ENCODE measurements around the gene SERF2.
"Not testable (repeated sequence)": the region's sequence is repeated elsewhere in the genome, so short reads cannot be mapped to it uniquely, and the experiment has no call there.

SERF2 gene

DNA sequence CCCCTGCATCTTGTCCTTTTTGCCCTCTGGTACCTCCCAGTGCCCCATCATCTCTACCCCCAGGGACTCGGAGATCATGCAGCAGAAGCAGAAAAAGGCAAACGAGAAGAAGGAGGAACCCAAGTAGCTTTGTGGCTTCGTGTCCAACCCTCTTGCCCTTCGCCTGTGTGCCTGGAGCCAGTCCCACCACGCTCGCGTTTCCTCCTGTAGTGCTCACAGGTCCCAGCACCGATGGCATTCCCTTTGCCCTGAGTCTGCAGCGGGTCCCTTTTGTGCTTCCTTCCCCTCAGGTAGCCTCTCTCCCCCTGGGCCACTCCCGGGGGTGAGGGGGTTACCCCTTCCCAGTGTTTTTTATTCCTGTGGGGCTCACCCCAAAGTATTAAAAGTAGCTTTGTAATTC lies 1.5 kb downstream of the SERF2 start:
- no peak for DNase-seq (ENCODE audit: low read depth in 2 of 2)

GRCh38 chr15:43794269-43795037 lies 2.3 kb downstream of the SERF2 start:
- no peak for DNase-seq (ENCODE audit: low read depth in 2 of 2)

DNA sequence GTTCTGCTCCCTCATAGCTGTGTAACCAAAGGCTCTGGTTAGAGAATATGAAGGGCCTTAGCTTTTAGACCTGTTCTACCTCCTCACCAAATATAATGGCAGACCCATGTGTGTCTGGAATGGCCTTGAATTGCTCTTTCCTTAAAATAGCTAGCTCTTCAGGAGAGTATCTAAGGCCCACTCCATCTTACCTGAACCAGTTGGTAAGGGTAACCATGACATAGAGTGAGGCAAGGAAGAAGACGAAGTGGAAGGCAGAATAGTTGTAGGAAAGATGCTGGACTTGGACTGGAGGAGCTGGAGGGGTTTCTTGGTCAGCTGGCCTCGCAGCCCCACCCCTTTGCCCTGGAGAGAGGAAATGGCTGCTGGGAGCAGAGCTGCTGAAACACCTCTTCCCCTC lies 3.1 kb downstream of the SERF2 start:
- DNase-seq (ENCODE audit: low read depth in 2 of 2), result no peak

GRCh38 chr15:43795997-43796396 lies 3.9 kb downstream of the SERF2 start:
- no peak for DNase-seq (ENCODE audit: low read depth in 2 of 2)

DNA sequence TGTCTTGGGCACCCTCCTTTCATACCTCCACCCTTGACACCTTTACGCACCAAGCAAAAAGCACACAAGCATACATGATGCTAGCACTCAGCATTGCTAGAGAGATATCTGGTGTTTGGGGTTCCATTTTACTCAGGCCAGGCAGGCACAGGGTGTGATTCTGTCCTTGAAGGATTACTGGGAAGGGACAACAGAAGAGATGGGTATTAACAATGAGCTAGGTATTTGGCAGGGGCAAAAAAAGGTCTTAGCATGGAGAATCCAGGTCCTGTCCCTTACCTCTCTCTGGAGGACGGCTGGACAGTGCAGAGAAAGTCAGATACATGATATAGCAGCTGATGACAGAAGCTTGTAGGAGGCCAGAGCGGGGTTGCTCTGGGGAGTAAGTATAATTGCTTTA lies 4.4 kb downstream of the SERF2 start:
- no peak for DNase-seq (ENCODE audit: low read depth in 2 of 2)

GRCh38 chr15:43799209-43799944 lies 7.3 kb downstream of the SERF2 start:
- no peak for DNase-seq (ENCODE audit: low read depth in 2 of 2)

GRCh38 chr15:43799945-43800285 lies 7.8 kb downstream of the SERF2 start, which contains the start of gene SERINC4:
SERINC4 (minus strand) TSS chr15:43800220; CDS start chr15:43799986, 234 bp downstream.
- no peak for DNase-seq (ENCODE audit: low read depth in 2 of 2)

GRCh38 chr15:43800286-43801141 lies 8.4 kb downstream of the SERF2 start, which contains the start of gene HYPK:
HYPK (plus strand) TSS chr15:43800599; CDS start chr15:43800623, 24 bp downstream.
- DNase-seq (ENCODE audit: low read depth in 2 of 2), result peak; percentile 82 to 83

GRCh38 chr15:43802676-43803075 lies 10.6 kb downstream of the SERF2 start:
- DNase-seq (ENCODE audit: low read depth in 2 of 2), result not testable (repeated sequence)

DNA sequence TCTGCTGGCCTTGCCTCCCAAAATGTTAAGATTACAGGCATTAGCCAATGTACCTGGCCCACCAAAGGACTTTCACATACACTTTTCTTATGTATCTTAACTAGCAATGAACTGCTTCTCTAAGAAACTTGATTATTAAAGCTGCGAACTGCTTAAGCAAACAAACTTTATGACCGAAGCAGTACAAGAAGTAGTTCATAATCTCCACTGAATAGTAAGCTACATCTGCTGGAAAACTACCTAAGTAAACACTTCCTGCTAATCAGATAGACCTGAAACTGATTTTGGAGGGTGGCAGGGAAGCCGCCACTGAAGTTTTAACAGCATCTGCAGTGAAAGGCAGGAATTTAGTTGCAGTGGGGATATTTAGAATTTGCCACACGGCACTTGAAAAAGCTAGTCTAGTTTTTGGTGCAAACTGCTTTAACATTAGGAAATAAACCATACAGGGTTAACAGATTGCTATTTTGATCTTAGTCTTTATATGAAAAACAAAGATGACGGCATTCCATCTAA lies 16.4 kb downstream of the SERF2 start:
- DNase-seq (ENCODE audit: low read depth in 2 of 2), result no peak

- no peak for DNase-seq (ENCODE audit: low read depth in 2 of 2)
Observed at GRCh38 chr15:43808960-43809678, 17.0 kb downstream of the SERF2 start.

DNA sequence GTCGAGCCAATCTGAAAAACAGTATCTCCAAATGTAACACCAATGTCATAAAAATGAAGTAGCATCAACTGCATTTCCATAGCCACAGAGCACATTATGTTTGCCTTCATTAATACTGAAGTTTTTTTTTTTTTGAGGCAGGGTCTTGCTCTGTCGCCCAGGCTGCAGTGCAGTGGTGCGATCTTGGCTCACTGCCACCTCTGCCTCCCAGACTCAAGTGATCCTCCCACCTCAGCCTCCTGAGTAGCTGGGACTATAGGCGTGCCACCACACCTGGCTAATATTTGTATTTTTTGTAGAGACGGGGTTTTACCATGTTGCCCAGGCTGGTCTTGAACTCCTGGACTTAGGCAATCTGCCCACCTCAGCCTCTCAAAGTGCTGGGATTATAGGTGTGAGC lies 22.9 kb downstream of the SERF2 start:
- DNase-seq (ENCODE audit: low read depth in 2 of 2), result not testable (repeated sequence)

GRCh38 chr15:43821505-43821904 lies 29.4 kb downstream of the SERF2 start:
- no peak for DNase-seq (ENCODE audit: low read depth in 2 of 2)

DNA sequence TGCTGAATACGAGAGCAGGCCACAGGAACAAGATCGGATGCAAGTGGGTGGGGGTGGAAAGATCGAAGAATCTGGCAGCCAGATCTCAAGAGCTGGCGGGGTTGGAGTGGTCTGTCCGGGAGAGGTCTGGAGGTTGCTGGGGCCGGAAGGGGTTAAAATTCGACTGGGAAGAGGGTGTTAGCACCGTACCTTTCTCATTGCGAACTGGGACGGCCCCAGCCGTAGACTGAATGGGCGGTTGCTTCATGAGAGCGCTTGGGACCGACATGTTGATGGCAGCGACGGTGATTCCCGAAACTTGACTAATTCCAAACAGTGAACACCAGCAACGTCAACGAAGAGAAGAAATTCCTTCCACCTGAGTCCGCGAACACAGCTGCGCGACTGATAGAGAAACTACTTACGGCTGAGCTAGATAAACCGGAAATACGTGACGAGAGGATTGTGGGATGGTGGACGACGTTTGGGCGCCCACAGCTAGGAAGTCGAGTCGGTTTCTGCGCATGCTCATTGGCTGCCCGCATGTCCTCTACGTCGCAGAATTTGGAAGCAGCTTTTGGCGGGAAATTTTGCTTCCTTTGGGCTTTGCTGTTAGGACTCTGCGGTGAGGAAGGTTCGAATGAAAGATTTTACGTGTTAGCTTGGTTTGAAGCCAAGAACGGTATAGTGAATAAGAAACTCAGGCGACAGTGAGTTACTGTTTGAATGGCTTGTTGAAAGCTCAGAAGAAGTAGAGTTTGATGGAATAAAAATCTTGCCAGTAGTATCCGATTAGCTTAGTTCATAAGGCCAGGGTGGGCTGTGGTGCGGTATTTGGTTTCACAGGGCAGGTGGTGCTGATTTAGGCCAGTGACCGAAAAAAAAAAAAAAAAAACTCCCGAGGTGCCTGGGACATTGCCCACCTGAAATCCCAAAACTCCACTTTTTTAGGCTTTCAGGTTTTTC lies 32.5 kb downstream of the SERF2 start, which contains the start of gene MFAP1:
TSS of gene MFAP1 (minus strand) at position 389 of the 945 bp plus-strand sequence. CDS start at position 268, 121 bp downstream.
- DNase-seq (ENCODE audit: low read depth in 2 of 2), result peak; percentile 78 to 81

DNA sequence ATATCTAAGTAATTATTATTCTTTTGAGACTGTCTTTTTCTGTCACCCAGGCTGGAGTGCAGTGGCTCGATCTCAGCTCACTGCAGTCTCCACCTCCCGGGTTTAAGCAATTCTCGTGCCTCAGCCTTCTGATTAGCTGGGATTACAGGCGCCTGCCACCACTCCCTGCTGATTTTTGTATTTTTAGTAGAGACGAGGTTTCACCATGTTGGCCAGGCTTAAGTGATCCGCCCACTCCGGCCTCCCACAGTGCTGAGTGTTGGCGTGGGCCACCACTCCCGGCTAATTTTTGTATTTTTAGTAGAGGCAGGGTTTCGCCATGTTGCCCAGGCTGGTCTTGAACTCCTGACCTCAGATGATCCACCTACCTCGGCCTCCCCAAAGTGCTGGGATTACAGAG lies 33.2 kb downstream of the SERF2 start:
- not testable (repeated sequence) for DNase-seq (ENCODE audit: low read depth in 2 of 2)

DNA sequence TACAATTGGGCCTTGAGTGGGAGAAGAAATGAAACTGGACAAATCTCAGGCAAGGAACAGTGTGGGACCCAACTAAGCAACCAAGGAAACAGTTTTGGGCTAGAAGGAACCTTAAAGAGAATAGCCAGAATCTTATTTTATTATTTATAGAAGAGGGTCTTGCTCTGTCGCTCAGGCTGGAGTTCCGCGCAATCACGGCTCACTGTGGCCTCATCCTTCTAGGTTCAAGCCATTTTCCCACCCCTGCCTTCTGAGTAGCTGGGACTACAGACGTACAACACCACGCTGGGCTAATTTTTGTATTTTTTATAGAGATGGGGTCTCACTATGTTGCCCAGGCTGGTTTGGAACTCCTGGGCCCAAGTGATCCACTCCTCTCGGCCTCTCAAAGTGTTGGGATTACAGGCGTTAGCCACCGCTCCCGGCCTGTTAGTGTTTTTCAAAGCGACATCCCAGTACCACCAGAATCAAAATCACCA lies 33.9 kb downstream of the SERF2 start:
- no peak for DNase-seq (ENCODE audit: low read depth in 2 of 2)

- peak; percentile 39 to 41 for DNase-seq (ENCODE audit: low read depth in 2 of 2)
Observed at GRCh38 chr15:43826508-43827341, 34.6 kb downstream of the SERF2 start, which contains the start of gene WDR76. WDR76 (plus strand) TSS chr15:43827002; CDS start chr15:43827033, 31 bp downstream.

GRCh38 chr15:43828061-43828657 lies 36.0 kb downstream of the SERF2 start:
- DNase-seq (ENCODE audit: low read depth in 2 of 2), result no peak

All from stimulated activated CD8-positive, alpha-beta memory T cell treated with anti-CD3 and anti-CD28 coated beads, Interleukin-7, amount 100 ng/mL, for 1 hour (primary cell).